Adrenal gland (tissue), 5 donors: ENCODE data around the gene SAFB2.
"Not testable (repeated sequence)": the region's sequence is repeated elsewhere in the genome, so short reads cannot be mapped to it uniquely, and the experiment has no call there.

Experiments
- CTCF ChIP-seq, 6 experiments: fragments of 450-650 bp in 4 of 6; fragments of 200-600 bp in 2 of 6; sonication (generic) in 1 of 6; IDR thresholded peaks; 1 replicate in 5 of 6; 2 replicates in 1 of 6; pipeline versions ENCODE4 v1.5.1 to v1.8.0; 2016 to 2021; ENCODE audit warnings: antibody characterized with exemption in 6 of 6, mild to moderate bottlenecking in 2 of 6, moderate library complexity in 1 of 6
- POLR2A ChIP-seq, 2 donors: fragments of 450-650 bp; IDR thresholded peaks; one replicate each; pipeline ENCODE4 v1.6.1; 2017; ENCODE audit warnings: antibody characterized with exemption in 2 of 2, mild to moderate bottlenecking in 2 of 2, moderate library complexity in 1 of 2
- donor health status: DM: no; HTN: no; CAD: no.

GRCh38 chr19:5608766-5609165 lies 13.8 kb downstream of the SAFB2 start:
- TF ChIP-seq CTCF, POLR2A (IDR thresholded peaks at IDR 0.05): not testable (repeated sequence)
